Neural crest cell (in vitro differentiated cells): Measurements from ENCODE around the gene TNFSF11. TPM values are rescaled to one million over a fixed set of nuclear protein-coding genes. Genes with fewer than 3 reads are reported as not detected.

ENCODE experiments used
- DNase-seq: peaks from one replicate; pipeline ENCODE4 v3.0.0; 2021; ENCODE audit warnings: low read depth, mixed read lengths, low spot score
- H3K27ac Mint-ChIP-seq: one replicate; pipeline ENCODE4 v1.8.0; 2021; ENCODE audit warnings: mild to moderate bottlenecking, mixed read lengths; ENCODE audit not compliant: unreplicated experiment
- H3K27me3 Mint-ChIP-seq: 2 replicates; pipeline ENCODE4 v1.8.0; 2021; ENCODE audit warnings: low read depth, mild to moderate bottlenecking, mixed read lengths
- H3K36me3 Mint-ChIP-seq: 2 replicates; pipeline ENCODE4 v1.8.0; 2021; ENCODE audit warnings: low read depth, mild to moderate bottlenecking, mixed read lengths
- H3K4me1 Mint-ChIP-seq: 2 replicates; pipeline ENCODE4 v1.8.0; 2021; ENCODE audit warnings: mixed read lengths
- H3K4me3 Mint-ChIP-seq: one replicate; pipeline ENCODE4 v1.8.0; 2021; ENCODE audit warnings: mild to moderate bottlenecking, mixed read lengths
- H3K9me3 Mint-ChIP-seq: 2 replicates; pipeline ENCODE4 v1.8.0; 2021; ENCODE audit warnings: mixed read lengths
- total RNA-seq: library from RNA; stranded (reverse); gene quantifications from 2 replicates; pipeline ENCODE4 v1.2.1, GENCODE V29; 2021
- TF ChIP-seq, protein P1 (sequence below): fragments of 200-600 bp; sonication (generic); conservative IDR thresholded peaks from 2 replicates; pipeline ENCODE4 v1.5.0; 2021; ENCODE audit warnings: antibody characterized with exemption, mild to moderate bottlenecking

TNFSF11 gene
- total RNA-seq, 1 donor from 2014 or later, result not detected

DNA sequence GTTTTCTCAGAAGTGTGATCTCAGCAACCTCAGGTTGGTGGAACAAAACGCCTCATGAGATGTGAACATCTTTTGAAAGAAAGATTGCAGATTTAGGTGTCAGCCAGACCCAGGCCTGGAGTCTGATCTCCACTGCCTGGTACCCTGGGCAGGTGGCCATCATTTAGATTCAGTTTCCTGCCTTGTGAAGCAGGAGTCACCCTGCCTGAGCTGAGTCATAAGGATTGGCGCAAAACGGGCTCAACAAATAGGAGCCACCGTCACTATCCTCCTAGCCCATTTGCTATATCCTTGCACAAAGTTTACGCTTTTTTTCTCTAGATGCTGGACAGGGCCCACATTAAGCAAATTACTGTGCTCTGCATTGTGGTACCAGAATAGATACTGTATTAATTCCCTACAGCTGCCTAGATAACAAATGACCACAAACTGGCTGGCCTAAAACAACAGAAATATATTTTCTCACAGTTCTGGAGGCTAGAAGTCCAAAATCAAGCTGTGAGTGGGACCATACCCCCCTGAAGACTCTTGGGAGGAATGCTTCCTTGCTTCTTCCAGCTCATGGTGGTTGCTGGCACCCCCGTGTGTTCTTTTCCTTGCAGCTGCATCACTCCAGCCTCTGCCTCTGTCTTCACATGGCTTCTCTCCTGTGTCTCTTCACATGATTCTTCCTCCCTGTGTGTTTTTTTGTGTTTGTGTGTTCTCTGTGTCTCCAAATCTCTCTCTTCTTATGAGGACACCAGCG lies 38.2 kb downstream of the TNFSF11 start:
- TF ChIP-seq, protein P1, sequence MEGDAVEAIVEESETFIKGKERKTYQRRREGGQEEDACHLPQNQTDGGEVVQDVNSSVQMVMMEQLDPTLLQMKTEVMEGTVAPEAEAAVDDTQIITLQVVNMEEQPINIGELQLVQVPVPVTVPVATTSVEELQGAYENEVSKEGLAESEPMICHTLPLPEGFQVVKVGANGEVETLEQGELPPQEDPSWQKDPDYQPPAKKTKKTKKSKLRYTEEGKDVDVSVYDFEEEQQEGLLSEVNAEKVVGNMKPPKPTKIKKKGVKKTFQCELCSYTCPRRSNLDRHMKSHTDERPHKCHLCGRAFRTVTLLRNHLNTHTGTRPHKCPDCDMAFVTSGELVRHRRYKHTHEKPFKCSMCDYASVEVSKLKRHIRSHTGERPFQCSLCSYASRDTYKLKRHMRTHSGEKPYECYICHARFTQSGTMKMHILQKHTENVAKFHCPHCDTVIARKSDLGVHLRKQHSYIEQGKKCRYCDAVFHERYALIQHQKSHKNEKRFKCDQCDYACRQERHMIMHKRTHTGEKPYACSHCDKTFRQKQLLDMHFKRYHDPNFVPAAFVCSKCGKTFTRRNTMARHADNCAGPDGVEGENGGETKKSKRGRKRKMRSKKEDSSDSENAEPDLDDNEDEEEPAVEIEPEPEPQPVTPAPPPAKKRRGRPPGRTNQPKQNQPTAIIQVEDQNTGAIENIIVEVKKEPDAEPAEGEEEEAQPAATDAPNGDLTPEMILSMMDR, result no peak
- Mint-ChIP-seq H3K36me3 (no peaks in the 10 kb centered on the region), H3K27ac (no peak overlapping the region), H3K4me3 (no peak overlapping the region), H3K27me3 (no peaks in the 10 kb centered on the region), H3K9me3 (no peaks in the 10 kb centered on the region), H3K4me1 (peaks cover 5% of the 10 kb centered on the region)
- no peak for DNase-seq

DNA sequence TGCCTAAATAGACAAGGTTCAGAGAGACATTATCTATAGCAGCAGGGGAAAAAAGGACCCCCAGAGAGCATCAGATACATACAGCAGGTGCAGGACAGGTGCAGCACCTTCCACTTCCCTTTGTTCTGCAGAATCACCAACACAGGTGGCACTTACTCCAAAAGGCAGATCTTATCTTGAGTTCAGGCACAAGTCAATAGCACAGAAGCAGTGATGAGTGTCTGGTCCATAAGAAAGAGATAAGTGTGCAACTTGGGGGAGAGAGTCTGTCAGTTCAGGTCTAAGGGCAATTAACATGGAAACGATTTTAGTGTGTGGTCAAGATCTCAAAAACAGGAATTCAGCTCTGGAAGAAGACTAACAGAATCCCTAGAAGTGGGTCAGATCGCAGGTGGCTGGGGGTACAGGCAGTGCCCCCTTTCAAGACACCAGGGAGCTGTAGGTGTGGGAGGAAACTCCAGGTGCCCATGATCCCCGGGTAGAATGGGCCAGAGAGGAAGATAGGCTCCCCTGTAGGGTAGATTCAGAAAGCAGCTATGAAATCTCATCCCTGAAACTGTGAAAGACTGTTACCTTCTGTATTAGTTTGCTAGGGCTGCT lies 40.6 kb downstream of the TNFSF11 start:
- no peak for DNase-seq
- no peaks in the 10 kb centered on the region for H3K9me3 Mint-ChIP-seq
- no peaks in the 10 kb centered on the region for H3K27me3 Mint-ChIP-seq
- H3K27ac Mint-ChIP-seq, result no peak overlapping the region
- H3K36me3 Mint-ChIP-seq, result no peaks in the 10 kb centered on the region
- peaks cover 5% of the 10 kb centered on the region for H3K4me1 Mint-ChIP-seq
- TF ChIP-seq, protein P1, result no peak
- H3K4me3 Mint-ChIP-seq, result no peak overlapping the region

DNA sequence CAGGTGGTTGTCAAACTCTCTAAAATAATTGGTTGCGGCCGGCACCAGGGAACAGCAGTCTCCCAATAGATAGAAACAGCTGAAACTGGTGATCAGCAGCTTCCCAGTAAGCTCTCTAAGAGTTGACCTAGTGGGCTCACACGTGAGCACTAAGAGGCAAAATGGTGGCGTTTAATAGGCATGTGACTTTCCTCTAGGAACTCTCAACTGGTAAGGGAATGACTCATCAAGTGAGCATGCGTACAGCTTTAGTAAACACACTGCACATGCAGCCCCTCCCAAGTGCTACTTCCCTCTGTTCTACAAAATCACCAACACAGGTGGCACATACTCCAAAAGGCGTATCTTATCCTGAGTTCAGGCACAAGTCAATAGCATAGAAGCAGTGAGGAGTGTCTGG lies 41.7 kb downstream of the TNFSF11 start:
- H3K4me3 Mint-ChIP-seq, result no peak overlapping the region
- TF ChIP-seq, protein P1, result no peak
- H3K27me3 Mint-ChIP-seq, result no peaks in the 10 kb centered on the region
- H3K9me3 Mint-ChIP-seq, result no peaks in the 10 kb centered on the region
- H3K4me1 Mint-ChIP-seq, result peaks cover 5% of the 10 kb centered on the region
- no peak for DNase-seq
- no peaks in the 10 kb centered on the region for H3K36me3 Mint-ChIP-seq
- no peak overlapping the region for H3K27ac Mint-ChIP-seq

DNA sequence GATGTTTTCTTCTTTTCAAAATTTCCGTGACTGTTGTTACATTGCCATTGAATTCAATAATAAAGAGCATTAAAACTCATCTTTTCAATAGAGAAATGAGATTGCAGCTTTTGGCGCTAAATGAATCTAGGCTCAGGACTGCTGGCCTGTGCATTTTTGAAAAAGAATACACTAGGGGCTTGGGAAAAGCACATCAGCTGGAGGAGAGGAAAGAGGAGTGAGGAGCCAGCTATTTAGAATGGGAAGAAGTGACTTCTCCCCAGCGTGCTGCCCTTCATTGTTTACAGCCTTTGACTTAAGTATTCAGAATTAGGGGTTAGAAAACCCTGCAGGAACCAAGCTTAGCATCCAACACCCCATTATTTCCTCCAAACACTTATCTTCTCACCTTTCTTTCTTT lies 43.3 kb downstream of the TNFSF11 start:
- Mint-ChIP-seq H3K36me3 (no peaks in the 10 kb centered on the region), H3K4me1 (peaks cover 5% of the 10 kb centered on the region), H3K9me3 (no peaks in the 10 kb centered on the region), H3K27me3 (no peaks in the 10 kb centered on the region), H3K4me3 (no peak overlapping the region), H3K27ac (no peak overlapping the region)
- TF ChIP-seq, protein P1, result no peak
- no peak for DNase-seq

DNA sequence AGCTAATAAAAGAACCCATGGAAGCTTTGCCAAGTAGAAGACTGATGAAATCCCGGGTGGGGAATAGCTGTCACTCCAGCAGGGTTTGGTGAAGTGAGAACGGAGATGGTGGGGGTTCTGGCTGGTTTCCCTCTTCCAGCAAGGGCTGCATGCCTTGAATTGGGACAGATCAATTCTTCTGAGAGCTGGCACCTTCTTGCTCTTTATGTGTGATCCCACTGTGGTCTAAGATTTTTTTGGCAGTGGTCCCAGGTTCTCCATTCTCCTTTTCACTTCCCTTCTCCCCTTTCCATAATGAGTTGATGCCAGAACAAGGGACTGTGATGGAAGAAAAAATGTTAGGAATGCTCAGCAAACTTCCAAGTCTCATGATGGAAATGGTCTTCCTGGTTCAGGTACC lies 50.0 kb downstream of the TNFSF11 start:
- no peak overlapping the region for H3K4me3 Mint-ChIP-seq
- H3K27me3 Mint-ChIP-seq, result no peaks in the 10 kb centered on the region
- TF ChIP-seq, protein P1, result no peak
- no peak overlapping the region for H3K27ac Mint-ChIP-seq
- no peaks in the 10 kb centered on the region for H3K4me1 Mint-ChIP-seq
- H3K36me3 Mint-ChIP-seq, result no peaks in the 10 kb centered on the region
- no peak for DNase-seq
- no peaks in the 10 kb centered on the region for H3K9me3 Mint-ChIP-seq
